NCI-H2227 (cell line): ENCODE results near the gene GABRD.

Experiments used
- DNase-seq: peaks from one replicate; lab custom pipeline; 2025; ENCODE audit not compliant: unreplicated experiment; lab: John Stamatoyannopoulos, UW

GABRD gene

DNA sequence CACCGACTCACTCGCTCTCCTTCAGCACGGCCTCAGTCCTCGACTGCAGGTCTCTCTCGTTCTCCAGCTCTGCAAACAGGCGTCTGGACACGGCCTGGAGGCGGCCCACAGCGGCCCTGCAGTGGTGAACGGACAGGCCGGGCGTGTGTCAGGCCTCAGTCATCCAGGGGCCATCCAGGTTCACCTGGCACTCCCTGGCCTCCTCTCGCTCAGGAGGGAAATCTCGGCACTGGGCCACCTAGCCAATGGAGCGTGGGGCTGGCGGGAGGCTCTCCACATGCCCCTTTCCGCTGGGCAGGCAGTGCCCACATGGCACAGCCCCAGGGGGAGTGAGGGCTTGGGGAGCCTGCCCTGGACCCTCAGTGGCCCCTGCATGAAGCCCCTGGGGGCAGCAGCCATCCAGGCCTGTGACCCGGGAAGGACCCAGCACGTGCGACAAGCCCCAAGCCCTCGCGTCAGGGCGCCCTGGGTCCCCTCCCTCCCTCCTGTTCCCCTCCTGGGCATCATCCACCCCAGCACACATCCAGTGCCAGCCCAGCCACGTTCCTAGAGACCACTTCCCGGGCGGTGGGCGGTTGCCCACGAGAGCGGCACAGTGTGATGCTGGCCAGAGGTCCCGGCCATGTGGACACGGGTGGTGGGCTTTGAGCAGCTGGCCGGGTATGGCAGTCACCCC lies 33.6 kb upstream of the GABRD start:
- no peak for DNase-seq

DNA sequence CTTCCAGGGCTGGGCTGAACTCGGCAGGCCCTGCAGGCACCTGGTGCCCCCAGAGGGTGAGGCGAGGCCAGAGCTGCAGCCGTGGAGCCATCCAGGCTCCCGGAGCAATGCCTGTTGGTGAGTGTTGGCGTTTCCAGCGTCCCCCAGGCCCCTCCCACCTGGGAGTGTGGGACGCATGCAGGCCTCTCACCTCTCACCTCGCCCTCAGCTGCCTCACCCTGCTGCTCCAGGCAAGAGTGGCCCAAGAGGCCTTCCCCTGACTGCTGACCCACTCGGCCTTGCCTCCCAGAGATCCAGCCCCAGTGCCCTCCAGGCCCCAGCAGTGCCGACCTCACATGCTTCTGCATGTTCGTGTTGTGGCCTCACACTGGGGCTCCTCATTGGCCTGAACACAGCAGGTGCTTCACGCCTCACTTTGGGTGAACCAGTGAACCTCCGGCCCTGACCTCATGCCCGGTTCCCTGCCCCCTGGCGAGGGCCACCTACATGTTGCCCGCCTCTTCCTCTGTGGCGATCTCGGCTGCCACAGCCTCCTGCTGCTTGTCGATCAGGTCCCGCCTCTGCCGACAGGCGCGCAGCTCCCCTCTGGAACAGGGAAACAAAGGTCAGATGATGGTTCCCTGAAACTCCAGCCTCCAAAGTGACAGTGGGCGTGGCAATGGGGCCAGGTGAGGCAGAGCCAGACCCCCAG lies 32.5 kb upstream of the GABRD start:
- no peak for DNase-seq

DNA sequence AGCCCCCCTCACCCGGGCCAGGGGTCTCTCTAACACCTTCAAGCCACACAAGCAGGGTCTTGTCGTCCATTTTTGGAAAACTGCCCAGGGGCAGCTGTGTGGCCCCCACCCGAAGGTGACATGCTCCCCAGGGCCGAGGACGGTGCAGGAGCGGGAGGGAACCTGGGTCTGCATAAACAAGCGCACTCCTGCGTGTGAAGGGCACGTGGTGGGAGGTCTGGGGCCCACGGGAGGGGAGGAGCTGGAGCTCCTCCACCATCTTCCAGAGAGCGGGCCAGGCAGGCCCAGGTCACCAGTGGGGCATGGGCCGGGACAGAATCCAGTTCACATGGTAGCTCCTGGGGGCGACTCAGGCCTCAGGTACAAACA lies 32.0 kb upstream of the GABRD start:
- no peak for DNase-seq

DNA sequence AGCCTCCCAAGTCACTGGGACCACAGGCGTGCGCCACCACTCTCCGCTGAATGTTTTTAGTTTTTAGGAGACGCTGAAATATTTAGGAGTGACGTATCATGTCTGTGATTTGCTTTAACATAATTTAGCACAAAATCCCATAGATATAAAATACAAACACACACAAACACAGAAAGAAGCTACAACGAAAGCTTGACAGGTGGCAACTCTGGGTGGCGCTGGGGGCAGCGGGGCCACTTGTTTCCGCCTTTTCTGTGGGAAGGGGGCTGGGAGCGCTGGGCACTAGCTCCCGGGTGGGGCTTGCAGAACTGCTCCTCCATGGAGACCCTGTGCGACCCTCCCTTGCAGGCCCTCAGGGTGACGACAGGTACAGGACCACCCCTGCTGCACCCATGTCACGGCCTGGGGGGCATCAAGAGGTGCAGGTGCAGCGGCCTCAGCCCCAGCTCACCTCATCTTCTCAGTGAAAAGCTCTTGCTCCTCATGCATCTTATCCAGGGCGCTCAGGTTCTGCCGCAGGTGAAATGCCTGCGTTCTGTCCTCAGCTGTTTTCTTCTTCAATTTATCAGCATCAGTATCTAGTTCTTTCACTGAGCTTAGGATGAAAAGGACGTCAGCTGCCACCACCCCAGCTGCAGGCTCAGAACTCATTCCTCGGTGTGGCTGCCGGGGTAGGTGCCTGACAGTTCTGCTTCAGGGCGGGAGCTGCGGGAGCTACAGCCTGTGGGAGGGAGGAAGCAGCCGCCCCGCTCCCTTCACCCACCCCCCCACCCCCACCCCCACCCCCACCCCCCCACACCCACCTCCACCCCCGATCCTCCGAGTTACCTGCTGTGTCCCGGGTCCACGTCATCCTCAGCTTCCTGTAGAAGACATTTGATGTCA lies 30.8 kb upstream of the GABRD start:
- DNase-seq: no peak

DNA sequence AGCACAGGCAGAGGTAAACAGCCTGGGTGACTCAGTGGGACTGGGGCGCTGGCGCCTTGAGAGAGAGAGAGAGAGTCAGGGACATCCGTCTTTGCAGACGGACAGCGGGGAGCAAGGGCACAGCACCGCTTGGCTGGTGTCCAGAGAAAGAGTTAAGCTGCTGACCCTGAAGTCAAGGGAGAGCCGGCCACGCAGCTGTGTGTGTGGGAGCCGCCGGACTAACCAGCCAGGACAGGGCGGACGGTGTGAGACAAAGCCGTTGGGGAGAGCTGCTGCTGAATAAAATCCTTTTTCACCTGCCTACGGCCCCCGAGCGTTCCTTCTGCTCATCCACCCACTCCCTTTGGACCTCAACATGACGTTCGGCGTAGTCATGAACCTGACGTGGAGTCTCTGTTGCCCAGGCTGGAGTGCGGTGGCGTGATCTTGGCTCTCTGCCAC lies 30.0 kb upstream of the GABRD start:
- DNase-seq: no peak

DNA sequence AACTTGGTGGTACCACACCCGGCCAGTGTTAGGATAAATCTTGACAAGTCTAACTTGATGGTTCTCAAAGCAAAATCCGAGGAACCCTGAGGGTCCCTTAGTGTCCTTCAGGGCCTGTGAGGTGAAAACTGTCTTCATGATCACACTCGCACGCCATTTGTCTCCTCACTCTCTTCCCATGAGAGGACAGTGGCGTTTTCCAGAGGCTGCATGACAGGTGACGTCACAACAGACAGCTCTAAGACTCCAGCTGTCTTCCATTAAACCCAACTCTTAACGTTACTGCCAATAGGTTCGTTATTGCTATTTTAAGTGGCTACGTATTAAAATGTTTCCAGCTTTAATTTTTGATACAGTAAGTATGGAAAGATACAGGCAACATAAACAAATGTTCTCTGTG lies 29.4 kb upstream of the GABRD start:
- no peak for DNase-seq

DNA sequence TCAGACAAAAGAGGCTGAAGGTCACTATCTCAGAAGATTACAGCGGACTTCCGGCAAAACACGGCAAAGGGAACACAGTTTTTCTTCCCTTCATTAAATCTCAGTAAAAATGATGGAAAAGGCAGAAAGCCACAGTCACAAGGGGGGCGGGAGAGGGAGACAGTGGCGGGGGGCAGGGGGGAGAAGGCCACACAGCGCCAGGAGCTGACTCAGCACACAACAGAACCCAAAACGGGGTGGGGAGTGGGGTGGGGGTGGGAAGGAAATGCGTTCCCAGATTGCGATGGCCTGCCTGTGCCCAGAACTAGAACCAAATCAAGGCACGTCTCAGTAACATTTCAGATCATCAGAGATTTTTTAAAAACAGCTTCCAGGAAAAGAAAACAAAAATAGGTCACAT lies 28.9 kb upstream of the GABRD start:
- DNase-seq: no peak

DNA sequence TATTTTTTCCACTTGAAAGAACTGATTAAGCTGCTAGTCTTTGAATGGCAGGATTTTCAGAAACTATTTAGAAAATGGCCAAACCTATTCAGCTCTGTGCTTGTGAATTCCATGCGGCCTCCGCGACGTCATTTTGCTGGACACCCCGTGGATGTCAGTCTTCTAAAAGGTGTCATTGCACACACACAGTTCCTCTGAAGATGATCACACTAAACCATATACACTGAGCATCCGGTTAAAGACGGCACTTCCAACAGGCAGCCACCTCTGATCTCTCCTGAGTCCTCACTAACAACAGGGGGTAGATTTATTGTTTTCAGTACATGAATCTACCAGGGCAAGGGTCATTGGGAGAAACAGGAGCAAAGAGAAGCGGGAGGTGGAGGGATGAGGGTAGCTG lies 24.6 kb upstream of the GABRD start:
- DNase-seq: no peak

DNA sequence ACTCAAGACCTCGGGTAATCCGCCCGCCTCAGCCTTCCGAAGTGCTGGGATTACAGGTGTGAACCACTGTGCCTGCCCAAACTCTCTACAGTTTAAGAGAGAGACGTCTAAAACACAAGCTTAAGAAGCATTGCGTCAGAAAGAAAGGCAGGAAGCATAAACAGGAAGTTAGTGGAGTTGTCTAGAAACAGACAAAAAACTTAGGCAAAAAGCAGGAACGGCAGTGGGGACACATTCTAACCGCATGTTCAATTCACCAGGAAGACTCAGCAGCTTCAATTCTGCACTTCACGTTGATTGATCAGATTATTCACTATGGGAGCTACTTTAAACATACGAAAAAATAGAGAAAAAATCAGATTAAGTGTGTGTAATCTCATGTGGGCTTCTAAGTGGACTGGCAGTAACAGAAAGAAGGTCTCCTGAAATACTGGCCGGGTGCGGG lies 22.9 kb upstream of the GABRD start:
- no peak for DNase-seq

DNA sequence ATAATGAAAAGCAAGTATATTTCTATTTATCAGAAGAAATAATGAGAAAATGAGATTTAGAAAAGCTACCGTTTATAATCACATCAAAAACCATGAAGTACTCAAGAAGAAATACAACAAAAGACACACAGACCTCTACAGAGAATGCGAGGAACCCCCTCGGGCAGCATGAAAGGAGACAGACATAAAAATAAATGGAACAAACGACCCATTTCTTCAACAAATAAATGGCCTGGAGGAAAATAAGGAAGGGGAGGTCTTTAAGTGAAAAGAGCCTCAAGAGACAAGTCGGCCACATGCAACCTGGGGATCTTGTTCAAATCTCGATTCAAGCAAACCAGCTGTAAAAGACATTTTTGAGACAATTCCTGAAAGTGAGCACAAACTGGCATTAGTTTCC lies 21.6 kb upstream of the GABRD start:
- DNase-seq: no peak

DNA sequence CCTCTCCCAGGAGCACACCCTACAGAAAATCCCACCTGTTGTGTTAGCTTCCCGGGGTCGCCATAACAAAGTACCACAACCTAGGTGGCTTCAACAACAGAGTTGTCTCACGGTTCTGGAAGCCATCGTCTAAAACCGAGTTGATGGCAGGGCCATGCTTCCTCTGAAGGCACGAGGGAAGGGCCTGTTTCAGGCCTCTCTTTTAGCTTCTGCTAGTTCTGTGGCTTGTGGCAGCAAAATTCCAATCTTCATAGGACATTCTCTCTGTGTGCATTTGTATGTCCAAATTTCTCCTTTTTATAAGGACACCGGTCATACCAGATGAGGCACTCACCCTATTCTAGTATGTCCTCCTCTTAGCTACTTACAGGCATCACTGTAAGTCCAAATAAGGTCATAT lies 18.7 kb upstream of the GABRD start:
- no peak for DNase-seq

DNA sequence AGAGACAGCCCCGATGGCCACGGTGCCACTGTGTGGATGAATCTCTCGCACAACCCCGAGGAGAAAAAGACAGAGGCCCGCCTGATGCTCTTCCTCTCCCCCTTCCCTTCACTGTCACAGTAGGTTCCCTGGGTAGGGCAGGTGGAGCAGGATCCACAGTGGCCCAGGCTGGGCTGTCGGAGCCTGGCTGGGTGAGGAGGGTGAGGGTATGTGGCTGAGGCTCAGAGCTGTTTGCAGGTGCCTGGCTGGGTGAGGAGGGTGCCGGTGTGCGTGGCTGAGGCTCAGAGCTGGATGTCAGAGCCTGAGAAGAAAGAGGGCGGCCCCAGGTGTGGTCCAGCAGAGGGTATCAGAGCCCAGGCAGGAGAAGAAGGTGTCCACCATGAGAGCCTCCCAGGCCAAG lies 18.3 kb upstream of the GABRD start:
- DNase-seq: no peak

DNA sequence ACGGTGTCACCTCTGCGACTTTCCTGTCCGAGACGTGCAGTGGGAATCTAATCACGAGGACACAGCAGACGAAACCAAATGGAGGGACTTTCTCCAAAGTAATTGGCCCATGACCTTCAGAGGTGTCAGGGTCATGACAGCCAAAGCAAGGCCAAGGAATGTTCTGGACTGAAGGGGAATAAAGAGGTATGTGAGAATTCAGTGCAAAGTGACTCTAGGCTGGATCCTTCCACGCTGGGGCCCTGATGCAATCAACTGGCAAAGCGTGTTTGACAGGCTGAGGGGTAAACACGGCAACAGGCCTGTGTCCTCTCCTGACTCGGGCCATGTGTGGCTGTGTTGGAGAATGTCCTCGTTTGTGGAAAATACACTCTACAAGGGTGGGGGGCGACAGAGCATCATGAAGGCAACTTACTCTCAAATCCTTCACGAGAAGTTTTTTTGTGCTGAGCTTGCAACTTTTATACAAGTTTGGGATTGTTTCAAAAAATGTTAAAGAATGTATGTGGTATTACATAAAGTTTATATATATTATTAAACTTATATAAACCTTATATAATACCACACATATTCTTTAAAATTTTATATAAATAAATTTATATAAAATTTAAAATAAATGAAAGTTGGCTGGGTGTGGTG lies 17.3 kb upstream of the GABRD start:
- no peak for DNase-seq

DNA sequence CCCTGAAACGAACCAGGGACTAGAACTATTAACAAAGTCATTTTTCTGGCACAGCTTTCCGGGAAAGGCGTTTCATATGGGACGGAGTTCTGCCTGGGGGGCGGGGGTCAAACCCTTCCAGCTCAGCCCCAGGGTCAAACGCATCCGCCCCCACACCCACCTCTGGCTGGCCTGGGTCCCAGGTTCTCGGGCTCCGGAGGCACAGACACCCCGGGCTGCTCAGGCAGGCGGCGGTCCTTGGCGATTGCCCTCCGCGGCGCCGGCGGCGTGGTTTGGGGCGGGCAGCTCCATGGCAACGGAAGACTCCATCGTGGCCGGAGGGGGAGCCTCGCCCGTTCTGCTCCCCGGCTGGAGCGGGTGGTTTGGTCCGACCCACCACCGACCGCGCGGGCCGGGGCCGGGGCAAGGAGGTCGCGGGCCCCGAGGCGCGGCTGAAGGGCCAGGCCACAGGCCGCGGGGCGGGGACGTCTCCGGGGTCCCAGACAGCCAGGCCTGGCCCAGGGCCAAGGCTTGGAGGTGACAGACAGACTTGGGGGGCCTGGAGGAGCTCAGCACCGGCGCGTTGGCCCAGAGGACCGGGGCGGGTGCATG lies 15.5 kb upstream of the GABRD start, which contains the start of gene CFAP74:
CFAP74 (minus strand) TSS at position 246 of the 591 bp plus-strand sequence. CDS start 12,830 bp downstream, outside the sequence.
- DNase-seq: peak; percentile 87

DNA sequence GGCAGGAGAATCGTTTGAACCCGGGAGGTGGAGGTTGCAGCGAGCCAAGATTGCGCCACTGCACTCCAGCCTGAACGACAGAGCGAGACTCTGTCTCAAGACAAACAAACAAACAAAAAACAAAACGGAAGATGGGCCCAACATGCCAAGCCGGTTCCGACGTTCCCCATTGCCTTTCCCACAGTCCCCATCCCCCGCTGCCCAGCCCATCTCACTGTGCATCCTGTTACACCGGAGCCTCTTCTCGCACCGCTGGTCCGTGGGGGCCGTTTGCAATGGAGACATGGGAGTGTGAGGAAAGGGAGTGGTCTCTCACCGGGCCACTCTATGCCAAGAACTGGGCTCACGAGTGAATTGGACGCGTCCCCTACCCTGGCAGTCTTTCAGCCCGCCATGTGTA lies 14.3 kb upstream of the GABRD start:
- no peak for DNase-seq

DNA sequence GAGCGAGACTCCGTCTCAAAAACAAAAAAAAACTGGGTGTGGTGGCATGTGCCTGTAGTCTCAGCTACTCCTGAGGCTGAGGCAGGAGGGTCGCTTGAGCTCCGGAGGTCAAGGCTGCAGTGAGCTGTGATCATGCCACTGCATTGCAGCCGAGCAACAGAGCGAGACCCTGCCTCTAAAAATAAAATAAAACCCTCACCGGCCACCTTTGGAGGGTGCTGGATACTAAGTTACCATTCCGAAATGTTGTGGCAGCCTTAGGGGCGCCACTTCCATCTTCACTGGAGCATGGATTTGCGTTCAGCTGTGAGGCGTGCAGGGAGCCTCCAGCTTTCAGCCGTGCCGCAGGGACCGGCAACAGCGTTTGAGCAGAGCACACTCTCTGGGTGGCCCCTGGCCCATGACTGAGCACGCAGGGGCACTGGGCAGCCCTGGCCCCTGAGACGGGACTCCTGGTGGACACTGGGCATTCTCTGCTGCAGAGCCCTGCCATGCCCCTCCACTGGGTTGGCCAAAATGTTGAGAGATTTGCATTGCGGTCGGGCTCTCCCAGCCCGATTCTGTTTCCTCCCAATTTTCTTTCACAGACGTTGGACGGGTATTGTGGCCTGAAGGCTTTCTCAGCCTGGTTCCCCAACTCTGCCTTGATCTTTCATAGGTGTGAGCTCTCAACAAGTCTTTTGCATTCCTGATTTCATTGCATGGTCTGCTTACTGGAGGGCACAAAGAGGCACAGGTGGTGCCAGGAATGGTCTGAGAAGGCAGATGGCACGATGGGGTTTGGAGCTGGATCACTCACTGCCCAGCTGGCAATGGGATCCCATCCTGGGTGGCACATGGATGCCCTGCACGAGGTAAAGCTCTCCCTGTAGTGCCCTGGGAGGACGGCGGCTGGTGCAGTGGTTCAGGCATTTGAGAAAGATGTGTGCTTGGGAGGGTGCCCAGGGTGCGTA lies 9.8 kb upstream of the GABRD start:
- DNase-seq: no peak

DNA sequence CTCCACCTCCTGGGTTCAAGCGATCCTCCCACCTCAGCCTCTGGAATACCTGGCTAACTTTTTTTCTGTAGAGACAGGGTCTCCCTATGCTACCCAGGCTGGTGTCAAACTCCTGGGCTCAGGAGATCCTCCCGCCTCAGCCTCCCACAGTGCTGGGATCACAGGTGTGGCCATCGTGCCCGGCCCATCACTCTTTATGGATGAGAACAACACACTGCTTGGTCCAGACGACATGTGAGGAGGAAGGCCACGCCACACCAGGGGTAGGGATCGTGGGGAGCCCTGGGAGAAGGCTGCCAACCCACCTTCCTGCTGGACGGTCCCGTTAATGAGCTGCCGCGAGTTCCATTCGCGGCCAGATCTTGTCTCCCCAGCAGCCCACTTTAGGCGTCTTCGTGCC lies 5.0 kb upstream of the GABRD start:
- DNase-seq: no peak

DNA sequence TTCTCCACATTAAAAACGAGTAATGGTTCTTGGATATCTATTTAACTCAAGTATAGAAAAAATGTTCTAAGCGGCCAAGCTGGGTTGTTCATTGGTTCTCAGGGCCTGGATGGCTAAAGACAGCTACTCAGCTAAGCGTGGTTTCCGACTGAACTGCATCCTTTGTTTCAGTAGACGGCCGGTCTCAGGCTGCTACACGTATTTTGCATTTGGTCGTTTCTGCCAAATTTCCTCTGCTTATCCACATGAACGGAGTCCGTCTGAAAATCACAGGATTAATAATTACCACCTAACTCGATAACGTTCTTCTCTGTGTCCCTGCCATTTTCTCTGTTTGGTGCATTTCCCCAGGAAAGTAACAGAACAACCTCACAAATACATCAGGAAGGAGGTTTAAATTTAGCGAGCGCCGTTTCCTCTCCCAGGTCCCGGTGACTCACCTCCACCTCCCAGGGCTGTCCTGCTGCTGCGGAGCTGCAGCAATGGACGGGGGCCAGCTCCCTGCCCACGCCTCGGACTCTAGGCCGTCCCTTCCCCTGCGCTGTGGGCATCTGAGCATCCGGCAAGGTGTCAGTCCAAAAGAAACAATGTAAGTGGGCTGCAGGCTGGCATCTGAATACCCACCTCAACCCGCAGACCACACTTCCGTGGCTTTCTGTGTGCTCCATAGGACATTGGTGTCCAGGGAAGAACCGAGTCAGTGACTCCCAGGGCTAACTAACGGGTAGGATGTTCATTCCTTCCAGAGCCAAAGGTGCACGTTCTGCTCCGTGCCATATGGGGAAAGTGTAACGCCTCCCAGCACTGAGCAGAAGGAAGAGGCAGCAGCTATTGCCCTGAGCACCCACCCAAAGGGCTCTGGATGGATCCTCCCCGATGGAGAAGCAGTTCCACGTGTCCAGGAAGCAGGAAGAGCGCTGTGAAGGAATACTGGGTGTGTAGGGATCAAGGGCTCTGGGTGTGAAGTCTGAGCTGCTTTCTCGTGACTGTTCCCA lies 4.1 kb upstream of the GABRD start:
- DNase-seq: no peak

DNA sequence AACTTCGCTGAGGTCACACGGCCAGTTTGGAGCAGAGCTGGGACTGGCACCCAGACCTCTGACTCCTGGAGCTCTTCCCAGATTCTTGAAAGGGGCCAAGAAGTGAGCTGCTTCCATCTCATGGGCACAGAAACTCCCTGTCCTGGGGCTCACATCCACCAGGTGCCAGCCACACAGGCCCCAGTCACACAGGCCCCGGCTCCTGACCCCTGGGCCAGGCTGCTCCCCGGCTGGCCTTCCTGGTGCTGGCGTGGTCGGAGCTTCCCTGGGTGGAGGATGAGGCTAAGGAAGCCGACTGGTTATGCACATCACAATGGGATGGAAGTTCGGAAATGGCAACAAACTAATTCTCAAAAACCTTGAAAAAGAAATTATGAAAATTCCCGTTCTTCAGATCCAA lies 3.0 kb upstream of the GABRD start:
- no peak for DNase-seq
